ENCODE results near the gene DENND1A. TPM values are rescaled to one million over a fixed set of nuclear protein-coding genes. Genes with fewer than 3 reads are reported as not detected.

DENND1A gene
- total RNA-seq, 2 experiments from 2014 or later: 13.9 to 20.3 TPM

GRCh38 chr9:123541411-123541810 lies 388.5 kb downstream of the DENND1A start:
- no peaks in the 10 kb centered on the region for H3K9me3 Mint-ChIP-seq
- no peak overlapping the region for H3K27ac Mint-ChIP-seq
- H3K36me3 Mint-ChIP-seq: no peaks in the 10 kb centered on the region
- POLR2A ChIA-PET: no interaction called here
- H3K4me1 Mint-ChIP-seq: peaks cover 6% of the 10 kb centered on the region
- ATAC-seq (ENCODE audit: low read depth) (no peak), DNase-seq (no peak)
- no peak overlapping the region for H3K4me3 Mint-ChIP-seq
- H3K27me3 Mint-ChIP-seq: peaks cover 2% of the 10 kb centered on the region

GRCh38 chr9:123540457-123540856 lies 389.5 kb downstream of the DENND1A start:
- Mint-ChIP-seq H3K9me3 (no peaks in the 10 kb centered on the region), H3K4me1 (peaks cover 7% of the 10 kb centered on the region), H3K4me3 (no peak overlapping the region), H3K36me3 (no peaks in the 10 kb centered on the region), H3K27ac (no peak overlapping the region), H3K27me3 (peaks cover 2% of the 10 kb centered on the region)
- DNase-seq (no peak), ATAC-seq (ENCODE audit: low read depth) (no peak)
- POLR2A ChIA-PET: no interaction called here

- no peak for ATAC-seq (ENCODE audit: low read depth)
- POLR2A ChIA-PET: no interaction called here
- Mint-ChIP-seq H3K27ac (no peak overlapping the region), H3K9me3 (peaks cover 4% of the 10 kb centered on the region), H3K27me3 (peaks cover 2% of the 10 kb centered on the region), H3K4me3 (no peak overlapping the region), H3K36me3 (peaks cover 2% of the 10 kb centered on the region), H3K4me1 (peaks cover 7% of the 10 kb centered on the region)
- DNase-seq: no peak
Observed at GRCh38 chr9:123537809-123538208, 392.1 kb downstream of the DENND1A start.

GRCh38 chr9:123536455-123536868 lies 393.5 kb downstream of the DENND1A start:
- ATAC-seq (ENCODE audit: low read depth) (no peak), DNase-seq (no peak)
- no peak overlapping the region for H3K4me3 Mint-ChIP-seq
- POLR2A ChIA-PET: no interaction called here
- H3K9me3 Mint-ChIP-seq: peaks cover 5% of the 10 kb centered on the region
- no peaks in the 10 kb centered on the region for H3K27me3 Mint-ChIP-seq
- peaks cover 7% of the 10 kb centered on the region for H3K36me3 Mint-ChIP-seq
- H3K4me1 Mint-ChIP-seq: peaks cover 7% of the 10 kb centered on the region
- H3K27ac Mint-ChIP-seq: no peak overlapping the region

- no peak for DNase-seq
Observed at GRCh38 chr9:123534336-123534735, 395.6 kb downstream of the DENND1A start.

GRCh38 chr9:123530244-123530643 lies 399.7 kb downstream of the DENND1A start:
- DNase-seq (no peak), ATAC-seq (ENCODE audit: low read depth) (no peak)
- Mint-ChIP-seq H3K9me3 (peaks cover 8% of the 10 kb centered on the region), H3K36me3 (peaks cover 9% of the 10 kb centered on the region), H3K27me3 (no peaks in the 10 kb centered on the region), H3K4me1 (no peaks in the 10 kb centered on the region), H3K4me3 (no peak overlapping the region), H3K27ac (no peak overlapping the region)
- POLR2A ChIA-PET: no interaction called here

More at GRCh38 chr9:123534336-123534735, 395.6 kb downstream of the DENND1A start:
- no peak for ATAC-seq (ENCODE audit: low read depth)
- Mint-ChIP-seq H3K4me1 (peaks cover 7% of the 10 kb centered on the region), H3K36me3 (peaks cover 9% of the 10 kb centered on the region), H3K4me3 (no peak overlapping the region), H3K27me3 (no peaks in the 10 kb centered on the region), H3K27ac (no peak overlapping the region), H3K9me3 (peaks cover 9% of the 10 kb centered on the region)
- POLR2A ChIA-PET: no interaction called here

- Mint-ChIP-seq H3K9me3 (peaks cover 6% of the 10 kb centered on the region), H3K27ac (no peak overlapping the region), H3K36me3 (peaks cover 7% of the 10 kb centered on the region), H3K4me3 (no peak overlapping the region), H3K27me3 (no peaks in the 10 kb centered on the region), H3K4me1 (no peaks in the 10 kb centered on the region)
- DNase-seq: no peak
- POLR2A ChIA-PET: no interaction called here
- ATAC-seq (ENCODE audit: low read depth): no peak
Observed at GRCh38 chr9:123528501-123528900, 401.4 kb downstream of the DENND1A start.

- H3K36me3 Mint-ChIP-seq: peaks cover 7% of the 10 kb centered on the region
- peaks cover 6% of the 10 kb centered on the region for H3K9me3 Mint-ChIP-seq
- H3K27ac Mint-ChIP-seq: no peak overlapping the region
- ATAC-seq (ENCODE audit: low read depth): no peak
- no peaks in the 10 kb centered on the region for H3K27me3 Mint-ChIP-seq
- no peaks in the 10 kb centered on the region for H3K4me1 Mint-ChIP-seq
- H3K4me3 Mint-ChIP-seq: no peak overlapping the region
- no peak for DNase-seq
- POLR2A ChIA-PET: no interaction called here
Observed at GRCh38 chr9:123527981-123528380, 401.9 kb downstream of the DENND1A start.

GRCh38 chr9:123525957-123526356 lies 404.0 kb downstream of the DENND1A start:
- Mint-ChIP-seq H3K36me3 (no peaks in the 10 kb centered on the region), H3K4me3 (no peak overlapping the region), H3K27ac (no peak overlapping the region), H3K9me3 (peaks cover 4% of the 10 kb centered on the region), H3K4me1 (no peaks in the 10 kb centered on the region), H3K27me3 (no peaks in the 10 kb centered on the region)
- DNase-seq (no peak), ATAC-seq (ENCODE audit: low read depth) (no peak)
- POLR2A ChIA-PET: no interaction called here

- Mint-ChIP-seq H3K9me3 (peaks cover 4% of the 10 kb centered on the region), H3K36me3 (no peaks in the 10 kb centered on the region), H3K27me3 (no peaks in the 10 kb centered on the region), H3K4me3 (no peak overlapping the region), H3K27ac (no peak overlapping the region), H3K4me1 (no peaks in the 10 kb centered on the region)
- ATAC-seq (ENCODE audit: low read depth): no peak
- no peak for DNase-seq
- POLR2A ChIA-PET: no interaction called here
Observed at GRCh38 chr9:123525424-123525823, 404.5 kb downstream of the DENND1A start.

GRCh38 chr9:123524866-123525265 lies 405.1 kb downstream of the DENND1A start:
- Mint-ChIP-seq H3K9me3 (no peaks in the 10 kb centered on the region), H3K27me3 (no peaks in the 10 kb centered on the region), H3K4me1 (no peaks in the 10 kb centered on the region), H3K4me3 (no peak overlapping the region), H3K36me3 (no peaks in the 10 kb centered on the region), H3K27ac (no peak overlapping the region)
- DNase-seq: no peak
- ATAC-seq (ENCODE audit: low read depth): no peak
- POLR2A ChIA-PET: no interaction called here

- POLR2A ChIA-PET: no interaction called here
- Mint-ChIP-seq H3K27ac (no peak overlapping the region), H3K36me3 (no peaks in the 10 kb centered on the region), H3K4me3 (no peak overlapping the region), H3K9me3 (no peaks in the 10 kb centered on the region), H3K27me3 (no peaks in the 10 kb centered on the region), H3K4me1 (no peaks in the 10 kb centered on the region)
- ATAC-seq (ENCODE audit: low read depth) (no peak), DNase-seq (no peak)
Observed at GRCh38 chr9:123523845-123524244, 406.1 kb downstream of the DENND1A start.

- Mint-ChIP-seq H3K36me3 (no peaks in the 10 kb centered on the region), H3K9me3 (no peaks in the 10 kb centered on the region), H3K27ac (no peak overlapping the region), H3K27me3 (no peaks in the 10 kb centered on the region), H3K4me1 (no peaks in the 10 kb centered on the region), H3K4me3 (no peak overlapping the region)
- no peak for ATAC-seq (ENCODE audit: low read depth)
- POLR2A ChIA-PET: no interaction called here
- DNase-seq: no peak
Observed at GRCh38 chr9:123523001-123523400, 406.9 kb downstream of the DENND1A start.

GRCh38 chr9:123522251-123522650 lies 407.7 kb downstream of the DENND1A start:
- Mint-ChIP-seq H3K36me3 (no peaks in the 10 kb centered on the region), H3K4me1 (no peaks in the 10 kb centered on the region), H3K9me3 (no peaks in the 10 kb centered on the region), H3K27ac (no peak overlapping the region), H3K27me3 (no peaks in the 10 kb centered on the region), H3K4me3 (no peak overlapping the region)
- POLR2A ChIA-PET: no interaction called here
- ATAC-seq (ENCODE audit: low read depth) (no peak), DNase-seq (no peak)

- no peak for DNase-seq
- no peak overlapping the region for H3K27ac Mint-ChIP-seq
- no peak overlapping the region for H3K4me3 Mint-ChIP-seq
- no peaks in the 10 kb centered on the region for H3K27me3 Mint-ChIP-seq
- no peaks in the 10 kb centered on the region for H3K9me3 Mint-ChIP-seq
- no peak for ATAC-seq (ENCODE audit: low read depth)
- H3K4me1 Mint-ChIP-seq: no peaks in the 10 kb centered on the region
- POLR2A ChIA-PET: no interaction called here
- H3K36me3 Mint-ChIP-seq: no peaks in the 10 kb centered on the region
Observed at GRCh38 chr9:123518338-123518737, 411.6 kb downstream of the DENND1A start.
